Trophoblast cell (in vitro differentiated cells and primary cell): ENCODE results near the gene EPHA1.

Experiments used
- DNase-seq, 2 donors: peaks; one replicate each; pipeline ENCODE4 v3.0.0-alpha.2; 2016
- H2AFZ ChIP-seq: 2 replicates; pipeline ENCODE4 v1.6.1; 2013; ENCODE audit warnings: low read length, moderate library complexity, mild to moderate bottlenecking; ENCODE audit not compliant: insufficient read depth, poor library complexity
- H2AK5ac ChIP-seq: 2 replicates; pipeline ENCODE4 v1.6.1; 2013; ENCODE audit warnings: mild to moderate bottlenecking, low read length
- H2BK120ac ChIP-seq: 2 replicates; pipeline ENCODE4 v1.6.1; 2013; ENCODE audit warnings: low read length, mild to moderate bottlenecking, moderate library complexity; ENCODE audit not compliant: insufficient read depth, poor library complexity
- H2BK12ac ChIP-seq: 2 replicates; pipeline ENCODE4 v1.6.1; 2013; ENCODE audit warnings: mild to moderate bottlenecking, low read length, moderate library complexity
- H2BK5ac ChIP-seq: 2 replicates; pipeline ENCODE4 v1.6.1; 2013; ENCODE audit warnings: low read length, low read depth, moderate library complexity, mild to moderate bottlenecking; ENCODE audit not compliant: poor library complexity
- H3K14ac ChIP-seq: 2 replicates; pipeline ENCODE4 v1.6.1; 2013; ENCODE audit warnings: mild to moderate bottlenecking, low read length
- H3K18ac ChIP-seq: 2 replicates; pipeline ENCODE4 v1.6.1; 2013; ENCODE audit warnings: mild to moderate bottlenecking, low read length
- H3K23ac ChIP-seq: 2 replicates; pipeline ENCODE4 v1.6.1; 2013; ENCODE audit warnings: low read length
- H3K27ac ChIP-seq: 2 replicates; pipeline ENCODE4 v1.5.1; 2013; ENCODE audit warnings: low read depth, mild to moderate bottlenecking, inconsistent platforms, low read length, moderate library complexity
- H3K27me3 ChIP-seq: 2 replicates; pipeline ENCODE4 v1.6.1; 2013; ENCODE audit warnings: inconsistent platforms, mild to moderate bottlenecking, low read length, moderate library complexity; ENCODE audit not compliant: insufficient read depth
- H3K36me3 ChIP-seq, 2 experiments: 1 replicate in 1 of 2; 2 replicates in 1 of 2; pipeline ENCODE4 v1.6.1; 2013; ENCODE audit warnings: low read length in 2 of 2, mild to moderate bottlenecking in 2 of 2, moderate library complexity in 1 of 2; ENCODE audit not compliant: insufficient read depth in 2 of 2, control insufficient read depth in 1 of 2
- H3K4ac ChIP-seq: 2 replicates; pipeline ENCODE4 v1.6.1; 2013; ENCODE audit warnings: low read depth, mild to moderate bottlenecking, low read length, moderate library complexity
- H3K4me1 ChIP-seq, 2 experiments: 1 replicate in 1 of 2; 2 replicates in 1 of 2; pipeline ENCODE4 v1.6.1; 2013; ENCODE audit warnings: low read length in 2 of 2, mild to moderate bottlenecking in 2 of 2, moderate library complexity in 1 of 2; ENCODE audit not compliant: insufficient read depth in 2 of 2, control insufficient read depth in 1 of 2
- H3K4me2 ChIP-seq: 2 replicates; pipeline ENCODE4 v1.6.1; 2013; ENCODE audit warnings: inconsistent platforms, mild to moderate bottlenecking, low read length, moderate library complexity
- H3K4me3 ChIP-seq: 2 replicates; pipeline ENCODE4 v1.5.1; 2013; ENCODE audit warnings: mild to moderate bottlenecking, low read depth, low read length, inconsistent platforms
- H3K79me1 ChIP-seq: one replicate; pipeline ENCODE4 v1.6.1; 2013; ENCODE audit warnings: low read length
- H3K79me2 ChIP-seq: 2 replicates; pipeline ENCODE4 v1.6.1; 2013; ENCODE audit warnings: low read length, mild to moderate bottlenecking; ENCODE audit not compliant: control insufficient read depth, insufficient read depth, poor library complexity
- H3K9ac ChIP-seq: 2 replicates; pipeline ENCODE4 v1.6.1; 2013; ENCODE audit warnings: mild to moderate bottlenecking, low read length
- H3K9me3 ChIP-seq: 2 replicates; pipeline ENCODE4 v1.6.1; 2013; ENCODE audit warnings: low read depth, mild to moderate bottlenecking, control low read depth, inconsistent platforms, low read length; ENCODE audit not compliant: insufficient read depth
- H4K12ac ChIP-seq: 2 replicates; pipeline ENCODE4 v1.6.1; 2013; ENCODE audit warnings: low read depth, mild to moderate bottlenecking, low read length, moderate library complexity
- H4K8ac ChIP-seq: 2 replicates; pipeline ENCODE4 v1.6.1; 2013; ENCODE audit warnings: low read depth, mild to moderate bottlenecking, low read length, moderate library complexity
- H4K91ac ChIP-seq: one replicate; pipeline ENCODE4 v1.6.1; 2013; ENCODE audit warnings: low read depth, mild to moderate bottlenecking, low read length, moderate library complexity
- WGBS: extraction: QIAGEN DNeasy Blood & Tissue Kit; methylation state at CpG from one replicate; pipeline ENCODE4 v1.1.7; 2013; ENCODE audit warnings: missing lambda C conversion rate; ENCODE audit not compliant: insufficient read length, insufficient coverage; ENCODE audit errors: extremely low coverage; 5-methylcytosine and 5-hydroxymethylcytosine counted together

EPHA1 gene

DNA sequence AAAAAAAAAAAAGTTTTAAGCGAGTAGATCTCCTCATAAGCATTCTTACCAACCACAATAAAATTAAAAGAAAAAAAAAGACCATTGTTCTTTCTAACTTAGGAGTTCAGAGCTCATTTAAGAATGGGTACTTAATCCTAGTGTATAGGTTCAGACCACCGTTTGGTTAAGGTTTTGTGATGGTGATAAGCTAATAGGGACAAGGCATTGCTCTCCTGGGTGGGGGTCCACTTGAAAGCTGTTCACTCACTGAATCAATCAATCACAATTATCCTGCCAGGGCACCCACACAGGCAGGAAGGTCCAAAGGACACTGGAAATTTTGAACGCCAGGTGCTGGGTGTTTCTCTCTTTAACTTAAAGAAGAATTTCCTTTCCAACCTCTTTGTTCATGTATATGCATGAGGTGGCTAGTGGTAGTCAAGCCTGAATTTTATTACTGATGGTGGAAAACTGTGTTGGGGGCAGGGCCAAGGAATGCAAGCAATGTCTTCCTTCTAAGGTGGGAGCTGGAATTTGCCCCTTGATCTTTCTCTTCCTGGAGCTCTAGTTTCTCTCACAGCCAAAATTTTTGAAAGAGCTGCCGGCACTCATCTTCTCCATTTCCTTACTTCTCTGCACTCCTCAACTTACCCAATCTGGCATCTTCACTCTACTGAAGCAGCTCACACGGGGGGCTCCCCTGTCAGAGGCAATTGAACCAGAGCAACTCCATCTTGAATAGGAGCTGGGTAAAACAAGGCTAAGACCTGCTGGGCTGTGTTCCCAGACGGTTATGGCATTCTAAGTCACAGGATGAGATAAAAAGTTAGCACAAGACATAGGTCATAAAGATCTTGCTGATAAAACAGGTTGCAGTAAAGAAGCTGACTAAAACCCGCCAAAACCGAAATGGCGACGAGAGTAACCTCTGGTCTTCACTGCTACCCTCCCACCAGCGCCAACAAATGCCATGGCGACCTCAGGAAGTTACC lies 38.7 kb downstream of the EPHA1 start:
- H3K4ac ChIP-seq = no peak overlapping the region
- H3K36me3 ChIP-seq = no peaks in the 10 kb centered on the region
- H3K4me3 ChIP-seq = no peak overlapping the region
- H2AFZ ChIP-seq = peak overlapping the region; percentile 10
- H2BK12ac ChIP-seq = peak overlapping the region; percentile 69
- no peak overlapping the region for H3K18ac ChIP-seq
- H3K23ac ChIP-seq = no peak overlapping the region
- no peak for DNase-seq
- H4K12ac ChIP-seq = no peak overlapping the region
- peak overlapping the region; percentile 11 for H2BK120ac ChIP-seq
- H3K79me1 ChIP-seq = peaks cover 2% of the 10 kb centered on the region
- H2BK5ac ChIP-seq = peak overlapping the region; percentile 39
- H3K4me1 ChIP-seq = peaks cover 9% of the 10 kb centered on the region in 2 experiments
- peak overlapping the region; percentile 57 for H3K4me2 ChIP-seq
- no CpG with 5 or more reads among the region's 12 CpGs for WGBS
- H3K27me3 ChIP-seq = no peaks in the 10 kb centered on the region
- H2AK5ac ChIP-seq = no peak overlapping the region
- no peak overlapping the region for H3K14ac ChIP-seq
- no peak overlapping the region for H4K8ac ChIP-seq
- H3K27ac ChIP-seq = peak overlapping the region; percentile 27
- no peaks in the 10 kb centered on the region for H3K79me2 ChIP-seq
- no peak overlapping the region for H4K91ac ChIP-seq
- H3K9ac ChIP-seq = no peak overlapping the region
- H3K9me3 ChIP-seq = no peaks in the 10 kb centered on the region

- no peak overlapping the region for H3K9ac ChIP-seq
- no peak overlapping the region for H2BK120ac ChIP-seq
- H3K27ac ChIP-seq = no peak overlapping the region
- H4K12ac ChIP-seq = no peak overlapping the region
- no peak for DNase-seq
- no peak overlapping the region for H2BK12ac ChIP-seq
- no peak overlapping the region for H3K18ac ChIP-seq
- H3K79me1 ChIP-seq = peaks cover 2% of the 10 kb centered on the region
- peaks cover 10% of the 10 kb centered on the region for H3K27me3 ChIP-seq
- no CpG with 5 or more reads among the region's 1 CpG for WGBS
- no peak overlapping the region for H4K8ac ChIP-seq
- no peaks in the 10 kb centered on the region for H3K79me2 ChIP-seq
- H4K91ac ChIP-seq = no peak overlapping the region
- no peak overlapping the region for H3K4me3 ChIP-seq
- no peak overlapping the region for H3K14ac ChIP-seq
- no peak overlapping the region for H3K23ac ChIP-seq
- H3K9me3 ChIP-seq = no peaks in the 10 kb centered on the region
- H2AFZ ChIP-seq = no peak overlapping the region
- H2BK5ac ChIP-seq = no peak overlapping the region
- no peaks in the 10 kb centered on the region for H3K36me3 ChIP-seq
- no peak overlapping the region for H3K4me2 ChIP-seq
- peaks cover 9% of the 10 kb centered on the region in 2 experiments for H3K4me1 ChIP-seq
- no peak overlapping the region for H3K4ac ChIP-seq
- no peak overlapping the region for H2AK5ac ChIP-seq
Observed at GRCh38 chr7:143368387-143368786, 40.3 kb downstream of the EPHA1 start.

DNA sequence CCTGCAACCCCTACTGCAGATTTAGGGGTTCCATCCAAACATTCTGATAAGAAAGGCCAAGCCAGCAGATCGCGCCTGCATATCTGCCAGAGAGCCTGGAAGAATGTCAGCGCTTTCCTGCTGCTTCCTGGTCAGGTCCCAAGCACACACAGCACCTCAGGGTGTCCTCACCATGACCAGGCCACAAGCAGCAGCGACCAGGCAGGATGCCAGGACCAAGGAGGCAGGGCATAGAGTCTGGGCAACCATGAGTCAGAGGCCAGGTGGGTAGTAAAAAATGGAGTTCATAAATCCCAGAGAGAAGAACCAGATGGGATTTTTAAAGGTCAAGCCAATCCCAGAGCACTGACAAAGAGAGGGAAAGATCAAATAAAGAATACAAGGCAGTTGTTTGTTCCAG lies 40.7 kb downstream of the EPHA1 start:
- H3K23ac ChIP-seq = no peak overlapping the region
- peaks cover 9% of the 10 kb centered on the region in 2 experiments for H3K4me1 ChIP-seq
- no peak overlapping the region for H3K14ac ChIP-seq
- no CpG with 5 or more reads among the region's 4 CpGs for WGBS
- H4K8ac ChIP-seq = no peak overlapping the region
- no peak overlapping the region for H2BK120ac ChIP-seq
- peaks cover 2% of the 10 kb centered on the region for H3K79me1 ChIP-seq
- no peak overlapping the region for H2AK5ac ChIP-seq
- H2BK12ac ChIP-seq = no peak overlapping the region
- H2BK5ac ChIP-seq = no peak overlapping the region
- H3K9me3 ChIP-seq = no peaks in the 10 kb centered on the region
- H3K4me2 ChIP-seq = no peak overlapping the region
- peaks cover 14% of the 10 kb centered on the region for H3K27me3 ChIP-seq
- H3K4me3 ChIP-seq = no peak overlapping the region
- H3K36me3 ChIP-seq = no peaks in the 10 kb centered on the region
- no peak overlapping the region for H3K4ac ChIP-seq
- no peak overlapping the region for H3K18ac ChIP-seq
- H3K9ac ChIP-seq = no peak overlapping the region
- H4K91ac ChIP-seq = no peak overlapping the region
- H2AFZ ChIP-seq = no peak overlapping the region
- DNase-seq = no peak
- H3K79me2 ChIP-seq = no peaks in the 10 kb centered on the region
- H3K27ac ChIP-seq = no peak overlapping the region
- H4K12ac ChIP-seq = no peak overlapping the region

DNA sequence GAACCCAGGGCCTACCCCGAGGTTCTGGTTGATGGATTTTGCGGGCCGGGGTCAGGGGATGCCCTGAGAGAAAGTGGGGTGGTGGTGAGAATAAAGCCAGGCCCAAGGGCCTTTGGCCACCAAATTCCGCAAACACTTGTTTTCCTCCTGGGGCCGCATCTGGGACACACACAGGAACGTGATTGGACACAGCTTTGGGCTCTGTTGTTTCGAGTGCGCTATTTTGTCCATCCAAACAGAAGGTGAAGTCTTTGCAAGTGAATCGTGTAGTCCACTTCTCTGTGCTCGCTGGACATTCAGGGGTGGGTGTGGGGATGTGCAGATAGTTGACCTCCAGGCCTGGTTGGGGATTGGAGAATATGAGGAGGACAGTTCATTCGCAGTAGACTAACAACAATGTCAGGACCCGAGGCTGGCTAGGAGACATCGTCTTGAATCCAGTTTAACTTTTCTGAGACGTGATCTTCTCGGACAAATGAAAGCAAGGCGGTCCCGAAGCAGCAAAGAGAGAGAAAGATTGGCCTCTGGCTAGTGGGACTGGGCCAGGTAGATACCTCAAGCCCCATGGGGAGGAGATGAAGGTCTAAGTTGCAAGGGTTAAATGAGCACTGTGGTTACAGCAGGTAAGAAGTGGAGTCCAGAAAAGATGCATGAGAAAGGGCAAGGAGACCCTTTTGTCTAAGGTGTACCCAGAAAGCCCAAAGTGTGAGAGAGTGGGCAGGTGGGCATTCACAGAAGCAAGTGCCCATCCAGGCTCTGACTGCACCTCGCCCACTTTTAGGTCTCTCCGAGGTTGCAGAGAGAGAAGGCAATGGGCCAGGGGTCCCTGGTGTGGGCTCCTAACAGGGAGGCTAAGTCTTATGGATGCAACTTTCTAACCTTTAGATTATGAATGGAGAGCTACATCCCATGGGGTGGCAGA lies 45.4 kb downstream of the EPHA1 start:
- H3K4me2 ChIP-seq = peak overlapping the region; percentile 60
- H3K79me2 ChIP-seq = no peaks in the 10 kb centered on the region
- no peak for DNase-seq
- no peak overlapping the region for H4K12ac ChIP-seq
- H2BK5ac ChIP-seq = no peak overlapping the region
- H3K4me3 ChIP-seq = no peak overlapping the region
- no peak overlapping the region for H4K91ac ChIP-seq
- no peak overlapping the region for H2AK5ac ChIP-seq
- H3K27me3 ChIP-seq = peaks cover 46% of the 10 kb centered on the region
- no peak overlapping the region for H3K4ac ChIP-seq
- H3K9ac ChIP-seq = no peak overlapping the region
- no peak overlapping the region for H3K18ac ChIP-seq
- H3K27ac ChIP-seq = no peak overlapping the region
- H3K14ac ChIP-seq = no peak overlapping the region
- no CpG with 5 or more reads among the region's 19 CpGs for WGBS
- no peak overlapping the region for H2BK120ac ChIP-seq
- H2BK12ac ChIP-seq = no peak overlapping the region
- H3K9me3 ChIP-seq = peaks cover 2% of the 10 kb centered on the region
- no peak overlapping the region for H2AFZ ChIP-seq
- H3K4me1 ChIP-seq = peaks cover 0 to 5% of the 10 kb centered on the region in 2 experiments
- H4K8ac ChIP-seq = no peak overlapping the region
- H3K23ac ChIP-seq = no peak overlapping the region
- H3K79me1 ChIP-seq = no peaks in the 10 kb centered on the region
- no peaks in the 10 kb centered on the region for H3K36me3 ChIP-seq
